Measurements from ENCODE around the gene SDK1.

SDK1 gene

GRCh38 chr7:4202154-4202736 lies 901.2 kb downstream of the SDK1 start:
- no peak for DNase-seq (ENCODE audit: low read depth)
- TF ChIP-seq CTCF (IDR thresholded peaks at IDR 0.05; ENCODE audit: insufficient read depth, low read depth, low read length, missing control alignments), result no peak
- H3K4me3 ChIP-seq (ENCODE audit: low read depth, low read length), result no peak overlapping the region

GRCh38 chr7:4202954-4203353 lies 901.9 kb downstream of the SDK1 start:
- no peak for DNase-seq (ENCODE audit: low read depth)
- no peak overlapping the region for H3K4me3 ChIP-seq (ENCODE audit: low read depth, low read length)
- TF ChIP-seq CTCF (IDR thresholded peaks at IDR 0.05; ENCODE audit: insufficient read depth, low read depth, low read length, missing control alignments), result no peak

GRCh38 chr7:4203626-4204512 lies 902.8 kb downstream of the SDK1 start:
- TF ChIP-seq CTCF (IDR thresholded peaks at IDR 0.05; ENCODE audit: insufficient read depth, low read depth, low read length, missing control alignments), result no peak
- H3K4me3 ChIP-seq (ENCODE audit: low read depth, low read length), result no peak overlapping the region
- DNase-seq (ENCODE audit: low read depth), result no peak

DNA sequence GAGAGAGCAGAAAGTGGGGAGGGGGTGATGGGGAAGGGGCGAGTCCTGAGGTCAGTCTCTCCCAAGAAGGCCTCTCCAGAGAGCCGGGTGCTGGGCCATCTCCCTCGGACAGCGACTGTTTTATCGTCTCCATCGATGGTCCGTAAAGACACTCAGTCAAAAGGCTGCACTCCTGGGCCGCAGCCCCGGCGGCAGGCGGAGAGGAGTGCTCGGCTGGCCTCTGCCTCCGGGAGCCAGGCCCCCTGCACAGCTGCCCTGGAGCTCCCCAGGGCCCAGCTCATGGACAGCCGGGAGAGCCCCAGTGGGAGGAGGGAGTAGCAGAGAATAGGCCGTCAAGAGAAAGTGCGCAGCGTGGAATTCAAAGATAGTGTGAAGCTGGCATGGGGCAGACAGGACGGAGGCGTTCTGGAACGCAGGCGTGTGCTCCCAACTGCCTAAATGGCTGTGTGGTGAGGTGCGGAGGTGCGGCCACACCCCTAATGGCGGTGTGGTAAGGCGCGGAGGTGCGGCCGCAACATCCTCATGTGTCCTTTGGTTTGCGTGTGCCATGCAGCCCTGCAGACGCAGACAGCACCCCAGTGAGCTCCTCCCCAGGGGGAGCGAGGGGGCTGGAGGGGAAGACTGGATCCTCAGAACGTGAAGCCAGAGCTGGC lies 903.6 kb downstream of the SDK1 start:
- DNase-seq (ENCODE audit: low read depth), result no peak
- no peak overlapping the region for H3K4me3 ChIP-seq (ENCODE audit: low read depth, low read length)
- no peak for TF ChIP-seq CTCF (IDR thresholded peaks at IDR 0.05; ENCODE audit: insufficient read depth, low read depth, low read length, missing control alignments)

DNA sequence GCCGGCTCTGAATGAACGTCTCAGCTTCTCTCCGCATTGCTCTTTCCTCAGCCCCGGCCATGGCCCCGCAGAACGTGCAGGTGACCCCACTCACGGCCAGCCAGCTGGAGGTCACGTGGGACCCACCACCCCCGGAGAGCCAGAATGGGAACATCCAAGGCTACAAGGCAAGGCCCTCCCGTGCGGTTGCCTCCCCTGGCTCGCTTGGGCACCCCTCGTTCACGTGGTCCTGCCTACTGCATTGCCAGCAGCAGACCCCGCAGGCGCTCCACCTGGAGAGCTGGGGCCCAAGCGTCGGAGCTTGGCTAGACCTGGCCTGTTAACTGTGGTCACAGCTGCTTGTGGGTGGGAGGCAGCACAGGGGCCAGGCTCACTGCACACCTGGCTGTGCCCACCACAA lies 904.8 kb downstream of the SDK1 start:
- no peak for DNase-seq (ENCODE audit: low read depth)
- no peak overlapping the region for H3K4me3 ChIP-seq (ENCODE audit: low read depth, low read length)
- TF ChIP-seq CTCF (IDR thresholded peaks at IDR 0.05; ENCODE audit: insufficient read depth, low read depth, low read length, missing control alignments), result no peak

- DNase-seq (ENCODE audit: low read depth), result no peak
- no peak overlapping the region for H3K4me3 ChIP-seq (ENCODE audit: low read depth, low read length)
- no peak for TF ChIP-seq CTCF (IDR thresholded peaks at IDR 0.05; ENCODE audit: insufficient read depth, low read depth, low read length, missing control alignments)
Measured at GRCh38 chr7:4207011-4207410, 906.0 kb downstream of the SDK1 start.
